ENCODE results near the gene B4GALT5. TPM values are rescaled to one million over a fixed set of nuclear protein-coding genes. Genes with fewer than 3 reads are reported as not detected.

Gene B4GALT5
- total RNA-seq, 1 donor from 2014 or later: 115 TPM

DNA sequence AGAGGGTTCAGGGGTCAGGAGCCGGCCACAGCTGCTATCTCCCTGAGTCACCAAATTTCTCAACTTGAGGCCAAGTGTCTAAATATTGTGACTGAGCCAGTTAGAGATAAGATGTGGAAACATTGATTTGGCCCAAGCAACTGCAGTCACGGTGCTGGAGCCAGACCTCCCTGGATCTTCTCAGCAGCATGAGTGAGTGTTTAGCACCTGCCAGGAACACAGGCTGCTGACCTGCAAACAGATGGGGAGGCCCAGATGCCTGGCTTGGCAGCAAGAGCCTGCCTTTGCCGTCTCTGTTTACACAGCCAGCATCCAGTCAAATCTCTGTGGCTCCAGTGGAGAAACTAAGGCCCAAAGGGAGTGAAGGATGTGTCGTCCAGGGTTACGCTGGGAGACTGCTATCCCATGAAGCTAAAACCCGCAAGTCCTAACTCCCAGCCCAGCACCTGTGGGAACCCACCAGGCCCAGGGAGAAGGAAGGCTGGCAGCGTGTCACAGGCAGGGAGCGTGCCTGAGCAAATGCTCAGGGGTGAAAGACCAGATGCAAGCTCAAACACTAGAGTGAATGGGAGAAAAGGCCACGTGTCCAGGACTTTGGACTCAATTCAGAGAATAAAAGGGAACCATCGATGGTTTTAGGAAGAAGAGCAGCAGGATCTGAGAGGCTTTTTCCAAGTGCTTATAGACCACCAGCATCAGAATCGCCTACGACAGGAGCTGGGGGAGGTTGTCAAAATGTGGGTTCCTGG lies 129.8 kb downstream of the B4GALT5 start:
- Mint-ChIP-seq H3K27me3 (ENCODE audit: unreplicated experiment) (peaks cover 8% of the 10 kb centered on the region), H3K27ac (ENCODE audit: unreplicated experiment) (no peak overlapping the region), H3K36me3 (ENCODE audit: low read depth, unreplicated experiment) (no peaks in the 10 kb centered on the region), H3K9me3 (ENCODE audit: unreplicated experiment) (no peaks in the 10 kb centered on the region), H3K4me3 (ENCODE audit: unreplicated experiment) (no peak overlapping the region), H3K4me1 (ENCODE audit: unreplicated experiment) (peaks cover 4% of the 10 kb centered on the region)
- TF ChIP-seq, protein P1, sequence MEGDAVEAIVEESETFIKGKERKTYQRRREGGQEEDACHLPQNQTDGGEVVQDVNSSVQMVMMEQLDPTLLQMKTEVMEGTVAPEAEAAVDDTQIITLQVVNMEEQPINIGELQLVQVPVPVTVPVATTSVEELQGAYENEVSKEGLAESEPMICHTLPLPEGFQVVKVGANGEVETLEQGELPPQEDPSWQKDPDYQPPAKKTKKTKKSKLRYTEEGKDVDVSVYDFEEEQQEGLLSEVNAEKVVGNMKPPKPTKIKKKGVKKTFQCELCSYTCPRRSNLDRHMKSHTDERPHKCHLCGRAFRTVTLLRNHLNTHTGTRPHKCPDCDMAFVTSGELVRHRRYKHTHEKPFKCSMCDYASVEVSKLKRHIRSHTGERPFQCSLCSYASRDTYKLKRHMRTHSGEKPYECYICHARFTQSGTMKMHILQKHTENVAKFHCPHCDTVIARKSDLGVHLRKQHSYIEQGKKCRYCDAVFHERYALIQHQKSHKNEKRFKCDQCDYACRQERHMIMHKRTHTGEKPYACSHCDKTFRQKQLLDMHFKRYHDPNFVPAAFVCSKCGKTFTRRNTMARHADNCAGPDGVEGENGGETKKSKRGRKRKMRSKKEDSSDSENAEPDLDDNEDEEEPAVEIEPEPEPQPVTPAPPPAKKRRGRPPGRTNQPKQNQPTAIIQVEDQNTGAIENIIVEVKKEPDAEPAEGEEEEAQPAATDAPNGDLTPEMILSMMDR (IDR thresholded peaks at IDR 0.05; ENCODE audit: unreplicated experiment): no peak
- no peak for DNase-seq (ENCODE audit: low spot score)

DNA sequence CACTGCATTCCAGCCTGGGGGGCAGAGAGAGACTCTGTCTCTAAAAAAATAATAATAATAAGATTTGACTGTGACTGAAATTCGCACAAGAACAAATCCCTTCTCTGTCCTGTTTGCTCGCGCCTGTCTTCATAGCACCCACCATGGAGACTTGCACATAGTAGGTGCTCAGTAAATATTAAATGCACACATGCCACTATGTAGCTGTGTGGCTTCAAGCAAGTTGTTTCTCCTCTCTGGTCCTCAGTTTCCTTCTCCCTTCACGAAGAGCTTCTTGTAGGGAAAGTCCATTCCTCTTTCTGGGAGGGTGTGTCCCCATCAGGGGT lies 130.4 kb downstream of the B4GALT5 start:
- no peak overlapping the region for H3K4me3 Mint-ChIP-seq (ENCODE audit: unreplicated experiment)
- no peak overlapping the region for H3K27ac Mint-ChIP-seq (ENCODE audit: unreplicated experiment)
- H3K36me3 Mint-ChIP-seq (ENCODE audit: low read depth, unreplicated experiment): no peaks in the 10 kb centered on the region
- H3K9me3 Mint-ChIP-seq (ENCODE audit: unreplicated experiment): no peaks in the 10 kb centered on the region
- H3K27me3 Mint-ChIP-seq (ENCODE audit: unreplicated experiment): peaks cover 8% of the 10 kb centered on the region
- no peak for DNase-seq (ENCODE audit: low spot score)
- TF ChIP-seq, protein P1 (IDR thresholded peaks at IDR 0.05; ENCODE audit: unreplicated experiment): no peak
- no peaks in the 10 kb centered on the region for H3K4me1 Mint-ChIP-seq (ENCODE audit: unreplicated experiment)

Other genes starting within 250 kb of the B4GALT5 start
- 0.36 TPM for gene KCNB1, start 231.2 kb downstream of the B4GALT5 start, total RNA-seq (ENCODE audit: unreplicated experiment)
- 12.2 TPM for gene PTGIS, start 145.7 kb downstream of the B4GALT5 start, total RNA-seq (ENCODE audit: unreplicated experiment)
- 10.5 TPM for gene SLC9A8, start 99.0 kb upstream of the B4GALT5 start, total RNA-seq (ENCODE audit: unreplicated experiment)
- gene SPATA2, start 201.7 kb upstream of the B4GALT5 start, total RNA-seq (ENCODE audit: unreplicated experiment): 8.4 TPM
- 46.8 TPM for gene RNF114, start 222.5 kb upstream of the B4GALT5 start, total RNA-seq (ENCODE audit: unreplicated experiment)